Measurements from ENCODE around the gene PRDM1.

PRDM1 gene

DNA sequence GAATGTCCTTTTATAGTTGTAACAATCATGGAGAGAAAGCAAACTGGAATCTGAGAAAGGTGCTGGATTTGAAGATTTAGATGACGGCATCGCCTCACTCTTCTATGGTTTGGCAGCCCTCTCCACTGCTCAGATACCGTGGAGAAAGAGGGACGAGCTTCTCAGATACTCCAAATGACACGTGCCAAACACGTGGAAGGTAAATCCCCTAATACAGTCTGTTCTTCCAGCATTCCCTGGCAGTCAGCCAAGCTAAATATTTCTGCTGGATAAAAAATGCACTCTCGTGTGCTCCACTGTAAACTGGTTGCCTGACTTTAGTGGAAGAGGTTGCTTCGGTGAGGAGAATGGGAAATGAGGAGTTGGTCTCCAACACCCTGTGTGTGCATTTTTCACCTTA, 16.7 kb upstream of the PRDM1 start:
- Histone ChIP-seq H3K4me3 (ENCODE audit: low read depth in 1 of 2, low read length in 2 of 2) (no peak overlapping the region), H3K9ac (ENCODE audit: low read depth in 1 of 2, low read length in 2 of 2) (no peak overlapping the region), H3K9me3 (ENCODE audit: control insufficient read depth in 1 of 2, low read length in 2 of 2) (no peaks in the 10 kb centered on the region), H3K36me3 (ENCODE audit: control insufficient read depth in 1 of 2, insufficient read depth in 2 of 2, low read length in 2 of 2) (no peaks in the 10 kb centered on the region), H3K27me3 (ENCODE audit: control insufficient read depth in 1 of 2, insufficient read depth in 2 of 2, low read length in 2 of 2) (peaks cover 0 to 9% of the 10 kb centered on the region in 2 donors), H3K4me1 (ENCODE audit: control insufficient read depth in 1 of 2, insufficient read depth in 2 of 2, low read length in 2 of 2) (peaks cover 0 to 6% of the 10 kb centered on the region in 2 donors), H3K27ac (ENCODE audit: low read depth, low read length) (no peak overlapping the region)

DNA sequence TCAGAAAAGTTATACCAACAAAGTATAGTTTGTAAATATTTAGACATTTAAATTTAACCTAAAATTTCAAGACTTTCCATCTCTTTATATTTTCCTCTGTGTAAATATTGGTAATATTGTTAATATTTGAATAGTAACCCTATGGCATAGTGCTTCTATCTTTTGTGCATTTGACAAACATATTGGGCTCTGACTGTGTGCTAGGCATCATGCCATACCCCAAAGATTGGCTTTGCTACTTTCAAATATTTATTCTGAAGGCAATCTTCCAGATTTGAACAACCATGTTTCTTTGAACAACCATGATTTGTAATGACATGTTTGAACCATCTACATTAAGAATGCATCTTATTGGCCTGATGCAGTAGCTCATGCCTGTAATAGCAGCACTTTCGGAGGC, 15.5 kb upstream of the PRDM1 start:
- H3K9me3 ChIP-seq (ENCODE audit: control insufficient read depth in 1 of 2, low read length in 2 of 2): no peaks in the 10 kb centered on the region
- H3K4me1 ChIP-seq (ENCODE audit: control insufficient read depth in 1 of 2, insufficient read depth in 2 of 2, low read length in 2 of 2): peaks cover 0 to 6% of the 10 kb centered on the region in 2 donors
- peaks cover 0 to 9% of the 10 kb centered on the region in 2 donors for H3K27me3 ChIP-seq (ENCODE audit: control insufficient read depth in 1 of 2, insufficient read depth in 2 of 2, low read length in 2 of 2)
- H3K9ac ChIP-seq (ENCODE audit: low read depth in 1 of 2, low read length in 2 of 2): no peak overlapping the region
- H3K27ac ChIP-seq (ENCODE audit: low read depth, low read length): no peak overlapping the region
- H3K36me3 ChIP-seq (ENCODE audit: control insufficient read depth in 1 of 2, insufficient read depth in 2 of 2, low read length in 2 of 2): no peaks in the 10 kb centered on the region
- no peak overlapping the region for H3K4me3 ChIP-seq (ENCODE audit: low read depth in 1 of 2, low read length in 2 of 2)

DNA sequence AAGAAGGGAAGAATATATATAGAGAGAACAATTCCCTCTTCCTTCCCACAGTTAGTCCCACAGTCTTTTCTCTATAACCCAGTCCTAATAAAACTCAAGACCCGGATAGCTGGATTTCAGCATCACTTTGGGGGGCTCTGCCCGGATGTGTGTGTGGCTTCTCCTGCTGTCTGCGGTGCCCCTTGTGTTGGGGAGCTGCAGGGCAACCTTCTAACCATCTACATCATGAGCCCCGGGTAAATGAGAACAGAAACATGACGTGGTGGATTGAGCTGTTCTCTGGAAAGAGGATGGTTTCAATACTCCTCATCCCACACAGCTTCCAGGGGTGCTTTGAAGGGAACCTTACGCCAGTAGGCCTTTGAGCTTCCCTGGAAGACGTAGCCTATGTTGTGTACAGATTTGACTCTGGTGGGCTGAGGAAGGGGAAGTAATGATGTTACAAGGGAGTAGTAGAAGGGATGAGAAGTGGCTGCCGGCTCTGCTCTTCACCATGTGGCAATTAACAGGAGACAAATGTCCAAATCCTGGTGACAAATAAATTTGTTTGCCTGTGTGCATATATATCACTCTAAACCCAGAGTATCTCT, 13.5 kb upstream of the PRDM1 start:
- Histone ChIP-seq H3K4me1 (ENCODE audit: control insufficient read depth in 1 of 2, insufficient read depth in 2 of 2, low read length in 2 of 2) (peaks cover 0 to 6% of the 10 kb centered on the region in 2 donors), H3K27ac (ENCODE audit: low read depth, low read length) (no peak overlapping the region), H3K36me3 (ENCODE audit: control insufficient read depth in 1 of 2, insufficient read depth in 2 of 2, low read length in 2 of 2) (no peaks in the 10 kb centered on the region), H3K9ac (ENCODE audit: low read depth in 1 of 2, low read length in 2 of 2) (no peak overlapping the region), H3K4me3 (ENCODE audit: low read depth in 1 of 2, low read length in 2 of 2) (no peak overlapping the region), H3K9me3 (ENCODE audit: control insufficient read depth in 1 of 2, low read length in 2 of 2) (no peaks in the 10 kb centered on the region), H3K27me3 (ENCODE audit: control insufficient read depth in 1 of 2, insufficient read depth in 2 of 2, low read length in 2 of 2) (peaks cover 0 to 9% of the 10 kb centered on the region in 2 donors)

DNA sequence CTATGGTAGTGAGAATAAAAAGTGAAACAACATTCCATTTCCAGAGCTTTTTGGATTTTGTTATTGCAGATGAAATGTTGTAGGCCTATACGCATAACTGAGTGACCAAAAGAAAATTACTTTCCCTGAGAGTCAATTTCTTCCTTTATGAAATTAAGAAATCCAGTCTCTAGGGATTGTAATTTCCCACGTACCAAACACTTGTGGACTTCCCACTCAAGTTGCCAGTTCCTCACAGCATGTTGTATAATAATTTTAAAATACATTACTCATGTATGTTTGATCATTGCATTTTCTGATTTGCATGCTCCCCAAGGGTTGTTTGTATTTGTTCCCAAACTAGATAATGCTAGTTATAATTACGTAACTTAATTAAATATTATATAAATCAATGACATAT, 12.0 kb upstream of the PRDM1 start:
- Histone ChIP-seq H3K27me3 (ENCODE audit: control insufficient read depth in 1 of 2, insufficient read depth in 2 of 2, low read length in 2 of 2) (peaks cover 0 to 6% of the 10 kb centered on the region in 2 donors), H3K36me3 (ENCODE audit: control insufficient read depth in 1 of 2, insufficient read depth in 2 of 2, low read length in 2 of 2) (no peaks in the 10 kb centered on the region), H3K9ac (ENCODE audit: low read depth in 1 of 2, low read length in 2 of 2) (no peak overlapping the region), H3K9me3 (ENCODE audit: control insufficient read depth in 1 of 2, low read length in 2 of 2) (no peaks in the 10 kb centered on the region), H3K4me1 (ENCODE audit: control insufficient read depth in 1 of 2, insufficient read depth in 2 of 2, low read length in 2 of 2) (peaks cover 0 to 6% of the 10 kb centered on the region in 2 donors), H3K27ac (ENCODE audit: low read depth, low read length) (no peak overlapping the region), H3K4me3 (ENCODE audit: low read depth in 1 of 2, low read length in 2 of 2) (no peak overlapping the region)

DNA sequence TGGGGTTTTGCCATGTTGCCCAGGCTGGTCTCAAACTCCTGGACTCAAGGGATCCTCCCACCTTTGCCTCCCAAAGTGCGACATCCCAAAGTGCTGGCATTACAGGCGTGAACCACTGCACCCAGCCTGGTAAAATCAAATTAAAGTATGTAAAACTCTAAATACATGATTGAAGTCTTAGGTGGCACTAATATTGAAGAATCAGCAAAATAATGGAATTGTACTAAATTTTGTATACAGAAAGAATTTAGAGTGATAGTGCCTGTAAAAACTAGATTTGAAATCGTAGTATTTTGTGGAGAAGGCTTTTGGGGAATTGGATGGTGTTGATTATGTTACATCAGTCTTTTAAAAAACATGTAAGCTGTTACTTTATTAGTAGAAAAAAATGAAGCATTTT, 10.0 kb upstream of the PRDM1 start:
- Histone ChIP-seq H3K4me3 (ENCODE audit: low read depth in 1 of 2, low read length in 2 of 2) (no peak overlapping the region), H3K36me3 (ENCODE audit: control insufficient read depth in 1 of 2, insufficient read depth in 2 of 2, low read length in 2 of 2) (no peaks in the 10 kb centered on the region), H3K9me3 (ENCODE audit: control insufficient read depth in 1 of 2, low read length in 2 of 2) (no peaks in the 10 kb centered on the region), H3K9ac (ENCODE audit: low read depth in 1 of 2, low read length in 2 of 2) (no peak overlapping the region), H3K27ac (ENCODE audit: low read depth, low read length) (no peak overlapping the region), H3K4me1 (ENCODE audit: control insufficient read depth in 1 of 2, insufficient read depth in 2 of 2, low read length in 2 of 2) (no peaks in the 10 kb centered on the region), H3K27me3 (ENCODE audit: control insufficient read depth in 1 of 2, insufficient read depth in 2 of 2, low read length in 2 of 2) (peaks cover 0 to 3% of the 10 kb centered on the region in 2 donors)

DNA sequence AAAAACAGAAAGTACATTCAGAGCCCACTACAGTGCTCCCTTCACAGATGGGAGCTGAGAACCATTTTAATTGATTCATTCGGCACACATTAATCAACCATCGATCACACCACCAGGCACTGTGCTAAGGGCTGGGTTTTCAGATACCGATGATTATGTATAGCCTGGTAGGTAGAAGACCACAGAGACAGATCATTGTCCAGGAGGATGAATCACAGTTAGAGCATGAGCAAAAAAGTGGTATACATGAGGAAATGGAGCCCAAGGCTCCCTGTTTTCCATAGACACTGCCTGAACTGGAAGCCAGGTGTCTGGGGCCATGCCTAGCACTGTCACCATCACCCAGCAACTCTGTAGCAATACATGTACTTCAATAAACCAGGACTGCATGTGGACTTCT, 9.0 kb upstream of the PRDM1 start:
- H3K4me1 ChIP-seq (ENCODE audit: control insufficient read depth in 1 of 2, insufficient read depth in 2 of 2, low read length in 2 of 2): no peaks in the 10 kb centered on the region
- H3K27ac ChIP-seq (ENCODE audit: low read depth, low read length): no peak overlapping the region
- H3K36me3 ChIP-seq (ENCODE audit: control insufficient read depth in 1 of 2, insufficient read depth in 2 of 2, low read length in 2 of 2): no peaks in the 10 kb centered on the region
- H3K4me3 ChIP-seq (ENCODE audit: low read depth in 1 of 2, low read length in 2 of 2): no peak overlapping the region
- no peak overlapping the region for H3K9ac ChIP-seq (ENCODE audit: low read depth in 1 of 2, low read length in 2 of 2)
- H3K9me3 ChIP-seq (ENCODE audit: control insufficient read depth in 1 of 2, low read length in 2 of 2): no peaks in the 10 kb centered on the region
- H3K27me3 ChIP-seq (ENCODE audit: control insufficient read depth in 1 of 2, insufficient read depth in 2 of 2, low read length in 2 of 2): no peaks in the 10 kb centered on the region

DNA sequence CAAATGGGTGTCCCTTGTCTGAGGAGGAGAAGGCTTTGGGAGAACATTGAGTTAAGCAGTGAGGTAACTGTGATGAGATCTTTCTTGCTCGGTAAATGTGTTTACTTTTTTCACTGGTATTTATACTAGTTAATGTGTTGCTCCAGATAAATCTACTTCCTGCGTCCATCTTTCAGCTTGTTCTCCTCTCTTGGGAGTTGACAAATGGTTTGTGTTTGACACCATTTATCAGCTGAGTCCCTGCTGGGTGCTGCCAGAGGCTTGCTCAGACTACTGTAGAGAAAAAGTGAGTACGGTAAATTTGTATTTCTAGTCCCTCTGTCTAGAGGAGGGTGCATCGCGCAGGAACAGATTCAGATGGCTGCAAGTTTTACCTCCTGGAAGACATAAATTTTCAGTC, 8.3 kb upstream of the PRDM1 start:
- no peaks in the 10 kb centered on the region for H3K9me3 ChIP-seq (ENCODE audit: control insufficient read depth in 1 of 2, low read length in 2 of 2)
- H3K27ac ChIP-seq (ENCODE audit: low read depth, low read length): no peak overlapping the region
- no peaks in the 10 kb centered on the region for H3K4me1 ChIP-seq (ENCODE audit: control insufficient read depth in 1 of 2, insufficient read depth in 2 of 2, low read length in 2 of 2)
- no peak overlapping the region for H3K4me3 ChIP-seq (ENCODE audit: low read depth in 1 of 2, low read length in 2 of 2)
- no peaks in the 10 kb centered on the region for H3K27me3 ChIP-seq (ENCODE audit: control insufficient read depth in 1 of 2, insufficient read depth in 2 of 2, low read length in 2 of 2)
- H3K9ac ChIP-seq (ENCODE audit: low read depth in 1 of 2, low read length in 2 of 2): no peak overlapping the region
- no peaks in the 10 kb centered on the region for H3K36me3 ChIP-seq (ENCODE audit: control insufficient read depth in 1 of 2, insufficient read depth in 2 of 2, low read length in 2 of 2)

DNA sequence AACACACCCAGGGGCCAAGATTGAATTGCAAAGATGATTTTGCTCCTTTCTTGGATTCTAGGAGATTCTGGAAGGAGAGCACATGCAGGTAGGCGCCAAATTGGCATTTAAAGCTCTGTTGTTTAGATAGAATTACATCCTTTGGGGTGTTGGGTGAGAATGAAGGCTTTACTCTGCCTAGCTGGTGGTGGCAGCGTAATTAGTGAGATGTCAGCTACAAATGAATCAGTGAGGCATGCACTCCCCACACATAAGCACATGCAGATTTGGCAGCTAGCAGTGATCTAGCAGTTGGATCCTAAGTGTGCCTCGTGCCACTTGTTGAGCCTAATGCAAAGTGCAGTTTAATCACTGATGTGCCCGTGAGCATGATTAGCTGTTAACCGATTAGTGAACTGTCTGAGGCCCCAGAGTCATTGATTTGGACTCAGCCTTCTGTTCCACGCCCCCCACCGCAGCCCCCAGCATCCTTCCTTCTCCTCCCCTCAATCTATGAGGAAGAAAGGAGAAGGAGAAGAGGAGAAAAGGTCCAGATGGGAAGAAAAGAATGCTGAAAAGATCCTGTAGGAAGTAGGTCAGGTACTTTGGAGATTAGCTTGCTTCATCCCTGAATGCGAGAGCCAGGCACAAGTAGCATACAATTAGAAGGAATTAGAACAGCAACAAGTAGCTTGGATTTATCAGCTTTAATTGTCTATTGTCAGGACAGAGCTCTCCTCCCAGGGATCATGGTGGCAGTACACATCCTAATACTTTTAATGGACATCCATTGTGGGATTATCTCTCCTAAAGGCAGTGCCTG, 6.0 kb upstream of the PRDM1 start:
- no peaks in the 10 kb centered on the region for H3K36me3 ChIP-seq (ENCODE audit: control insufficient read depth in 1 of 2, insufficient read depth in 2 of 2, low read length in 2 of 2)
- no peak overlapping the region for H3K4me3 ChIP-seq (ENCODE audit: low read depth in 1 of 2, low read length in 2 of 2)
- H3K4me1 ChIP-seq (ENCODE audit: control insufficient read depth in 1 of 2, insufficient read depth in 2 of 2, low read length in 2 of 2): peaks cover 6 to 12% of the 10 kb centered on the region in 2 donors
- H3K27ac ChIP-seq (ENCODE audit: low read depth, low read length): no peak overlapping the region
- no peaks in the 10 kb centered on the region for H3K9me3 ChIP-seq (ENCODE audit: control insufficient read depth in 1 of 2, low read length in 2 of 2)
- H3K27me3 ChIP-seq (ENCODE audit: control insufficient read depth in 1 of 2, insufficient read depth in 2 of 2, low read length in 2 of 2): no peaks in the 10 kb centered on the region
- H3K9ac ChIP-seq (ENCODE audit: low read depth in 1 of 2, low read length in 2 of 2): no peak overlapping the region

DNA sequence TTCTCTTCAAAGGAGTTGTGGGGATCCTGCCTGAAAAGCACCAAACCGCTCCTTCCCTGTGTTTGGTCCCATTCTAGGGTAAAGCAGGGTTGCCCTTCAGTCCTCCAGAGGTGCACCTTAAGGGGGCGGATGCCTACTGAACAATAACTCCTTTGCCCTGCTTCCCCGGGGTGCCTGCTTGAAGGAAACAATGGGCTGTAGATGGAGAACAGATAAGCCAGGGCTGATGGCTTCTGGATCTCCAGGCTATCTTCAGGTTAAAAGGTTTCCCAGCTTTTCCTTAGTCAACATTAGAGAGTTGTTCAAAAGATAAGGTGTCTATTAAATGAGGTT, 5.4 kb upstream of the PRDM1 start:
- no peaks in the 10 kb centered on the region for H3K27me3 ChIP-seq (ENCODE audit: control insufficient read depth in 1 of 2, insufficient read depth in 2 of 2, low read length in 2 of 2)
- H3K9ac ChIP-seq (ENCODE audit: low read depth in 1 of 2, low read length in 2 of 2): no peak overlapping the region
- no peak overlapping the region for H3K4me3 ChIP-seq (ENCODE audit: low read depth in 1 of 2, low read length in 2 of 2)
- no peaks in the 10 kb centered on the region for H3K9me3 ChIP-seq (ENCODE audit: control insufficient read depth in 1 of 2, low read length in 2 of 2)
- no peaks in the 10 kb centered on the region for H3K36me3 ChIP-seq (ENCODE audit: control insufficient read depth in 1 of 2, insufficient read depth in 2 of 2, low read length in 2 of 2)
- peaks cover 8 to 18% of the 10 kb centered on the region in 2 donors for H3K4me1 ChIP-seq (ENCODE audit: control insufficient read depth in 1 of 2, insufficient read depth in 2 of 2, low read length in 2 of 2)
- H3K27ac ChIP-seq (ENCODE audit: low read depth, low read length): no peak overlapping the region

DNA sequence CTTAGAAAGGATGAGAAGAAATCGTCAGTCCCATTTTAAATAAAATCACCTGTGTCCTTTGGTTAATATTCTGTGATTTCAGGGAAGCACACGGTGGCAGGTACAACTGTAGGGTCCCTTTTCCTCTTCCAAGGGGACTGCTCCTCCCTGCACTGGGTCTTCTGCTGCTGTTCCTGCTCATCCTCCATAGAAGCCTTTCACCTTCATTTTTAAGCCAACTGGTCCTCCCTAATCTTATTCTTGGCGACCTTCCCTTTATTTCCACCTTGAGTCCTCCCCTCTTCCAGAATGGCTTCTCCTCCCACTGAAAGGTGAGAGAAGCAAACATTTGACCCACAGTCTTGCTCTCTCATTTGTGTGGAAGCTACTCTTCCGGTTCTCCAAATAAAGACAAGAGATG, 4.4 kb upstream of the PRDM1 start:
- Histone ChIP-seq H3K9me3 (ENCODE audit: control insufficient read depth in 1 of 2, low read length in 2 of 2) (no peaks in the 10 kb centered on the region), H3K36me3 (ENCODE audit: control insufficient read depth in 1 of 2, insufficient read depth in 2 of 2, low read length in 2 of 2) (no peaks in the 10 kb centered on the region), H3K9ac (ENCODE audit: low read depth in 1 of 2, low read length in 2 of 2) (no peak overlapping the region), H3K27me3 (ENCODE audit: control insufficient read depth in 1 of 2, insufficient read depth in 2 of 2, low read length in 2 of 2) (no peaks in the 10 kb centered on the region), H3K4me3 (ENCODE audit: low read depth in 1 of 2, low read length in 2 of 2) (no peak overlapping the region), H3K4me1 (ENCODE audit: control insufficient read depth in 1 of 2, insufficient read depth in 2 of 2, low read length in 2 of 2) (peaks cover 8 to 20% of the 10 kb centered on the region in 2 donors), H3K27ac (ENCODE audit: low read depth, low read length) (no peak overlapping the region)
